HepG2 (cell line): ENCODE measurements around the gene GGPS1. TPM values are rescaled to one million over a fixed set of nuclear protein-coding genes. Genes with fewer than 3 reads are reported as not detected.

Experiments
- ATAC-seq: fragments of 200-7000 bp; cut with Tn5 transposase; 3 replicates; pipeline ENCODE4 v1.9.1; 2020; ENCODE audit warnings: mild to moderate bottlenecking, moderate library complexity
- BruUV-seq: library from RNA; stranded (reverse); fragments of 400-500 nt; replicated peaks from 2 replicates; lab custom pipeline; 2021; lab: Mats Ljungman, UMichigan
- CTCF ChIA-PET: fragments of 300-600 bp; formaldehyde crosslinking; extraction: SDS; loops from one replicate; lab custom pipeline; 2021; ENCODE audit warnings: low total read pairs, inconsistent platforms, low intra/inter-chr PET ratio; lab: Yijun Ruan, JAX
- POLR2A ChIA-PET: fragments of 350-600 bp; sonication (Branson Sonifier 250); formaldehyde crosslinking; loops from one replicate; lab custom pipeline; 2020; ENCODE audit warnings: antibody characterized with exemption, inconsistent platforms; lab: Yijun Ruan, JAX
- DNase-seq: peaks from one replicate; pipeline ENCODE4 v3.0.0-alpha.2; 2015; ENCODE audit warnings: low spot score
- FAIRE-seq: peaks from 3 replicates; lab custom pipeline; 2011; peaks lifted over from hg19 to GRCh38; lab: Jason Lieb, UNC
- H2AFZ ChIP-seq: one replicate; pipeline ENCODE4 v1.6.1; 2011; ENCODE audit warnings: low read length, inconsistent platforms
- H3K27ac ChIP-seq: fragments of 300-600 bp; 3 replicates; pipeline ENCODE4 v1.8.0; 2011; ENCODE audit warnings: mixed run types, mild to moderate bottlenecking, mixed read lengths, low read length, inconsistent platforms; ENCODE audit not compliant: insufficient read depth; ENCODE audit errors: extremely low read length
- H3K27me3 ChIP-seq, 2 experiments: fragments of 200-600 bp in 1 of 2; 2 replicates in 1 of 2; 3 replicates in 1 of 2; pipeline versions ENCODE4 v1.6.0 to v1.8.0; 2011; ENCODE audit warnings: low read length in 2 of 2, mild to moderate bottlenecking in 2 of 2, moderate library complexity in 2 of 2, inconsistent platforms in 1 of 2; ENCODE audit not compliant: insufficient read depth in 2 of 2, control insufficient read depth in 1 of 2
- H3K36me3 ChIP-seq, 2 experiments: fragments of 200-600 bp in 1 of 2; replicated peaks in 1 of 2; 2 replicates in 1 of 2; 3 replicates in 1 of 2; pipeline versions ENCODE4 v1.5.1 to v1.8.0; 2011; ENCODE audit warnings: low read length in 2 of 2, inconsistent platforms in 1 of 2; ENCODE audit not compliant: insufficient read depth in 2 of 2, control insufficient read depth in 1 of 2
- H3K4me1 ChIP-seq: 2 replicates; pipeline ENCODE4 v1.5.1; 2012; ENCODE audit warnings: low read length, inconsistent platforms; ENCODE audit not compliant: insufficient read depth
- H3K4me2 ChIP-seq: 2 replicates; pipeline ENCODE4 v1.6.0; 2011; ENCODE audit warnings: low read depth, low read length, inconsistent platforms
- H3K4me3 ChIP-seq, 3 experiments: fragments of 200-600 bp in 1 of 3; sonication (generic), shearing (Covaris generic) in 1 of 3; replicated peaks in 1 of 3; 2 replicates each; pipeline ENCODE4 v1.5.1; 2011 to 2016; ENCODE audit warnings: low read length in 3 of 3, inconsistent platforms in 2 of 3, low read depth in 2 of 3, mild to moderate bottlenecking in 2 of 3, control low read depth in 1 of 3, mixed read lengths in 1 of 3; ENCODE audit not compliant: insufficient read depth in 1 of 3
- H3K79me2 ChIP-seq: one replicate; pipeline ENCODE4 v1.6.1; 2011; ENCODE audit warnings: low read length, inconsistent platforms; ENCODE audit not compliant: insufficient read depth
- H3K9ac ChIP-seq: 2 replicates; pipeline ENCODE4 v1.6.0; 2011; ENCODE audit warnings: mild to moderate bottlenecking, low read depth, low read length, inconsistent platforms; ENCODE audit not compliant: insufficient read depth
- H3K9me3 ChIP-seq: 2 replicates; pipeline ENCODE4 v1.5.1; 2012; ENCODE audit warnings: mild to moderate bottlenecking, low read length
- H4K20me1 ChIP-seq: 2 replicates; pipeline ENCODE4 v1.6.0; 2011; ENCODE audit warnings: inconsistent platforms, mild to moderate bottlenecking, low read length, moderate library complexity; ENCODE audit not compliant: insufficient read depth
- DRAP1 ChIP-seq: IDR thresholded peaks from 2 replicates; pipeline ENCODE4 v1.6.1; 2016; ENCODE audit warnings: missing genetic modification reagents, missing compliant biosample characterization
- GABPA ChIP-seq, 2 experiments: IDR thresholded peaks; 2 replicates each; pipeline ENCODE4 v1.6.1; 2011 to 2016; ENCODE audit warnings: low read depth in 2 of 2, low read length in 1 of 2, missing biosample characterization in 1 of 2, missing genetic modification characterization in 1 of 2
- HNRNPH1 ChIP-seq: fragments of 200-400 bp; formaldehyde crosslinking; optimal IDR thresholded peaks from 2 replicates; pipeline ENCODE3; 2017; ENCODE audit warnings: mild to moderate bottlenecking, low read depth, low read length
- MAFK ChIP-seq, 2 experiments: IDR thresholded peaks in 1 of 2; conservative IDR thresholded peaks in 1 of 2; 2 replicates each; pipeline ENCODE4 v1.6.1; 2011; ENCODE audit warnings: improper control_type of control experiment in 2 of 2, low read length in 2 of 2
- PITX1 ChIP-seq: sonication (generic); formaldehyde crosslinking; IDR thresholded peaks from 2 replicates; pipeline ENCODE4 v1.5.1; 2020; ENCODE audit warnings: mild to moderate bottlenecking, missing genetic modification reagents
- RBM22 ChIP-seq: fragments of 200-400 bp; formaldehyde crosslinking; optimal IDR thresholded peaks from 2 replicates; pipeline ENCODE3; 2017; ENCODE audit warnings: mild to moderate bottlenecking, low read length, moderate library complexity
- RFX5 ChIP-seq: IDR thresholded peaks from 2 replicates; pipeline ENCODE4 v1.6.1; 2011; ENCODE audit warnings: low read depth, low read length, improper control_type of control experiment
- YY1 ChIP-seq: IDR thresholded peaks from 2 replicates; pipeline ENCODE4 v1.6.1; 2011; ENCODE audit warnings: low read length, low read depth, moderate library complexity, mild to moderate bottlenecking; ENCODE audit not compliant: insufficient read depth, insufficient replicate concordance
- ZBTB46 ChIP-seq: sonication (generic); formaldehyde crosslinking; IDR thresholded peaks from 2 replicates; pipeline ENCODE4 v1.4.0; 2020; ENCODE audit warnings: mild to moderate bottlenecking, missing genetic modification reagents, borderline replicate concordance
- ZKSCAN5 ChIP-seq: sonication (generic); formaldehyde crosslinking; IDR thresholded peaks from 2 replicates; pipeline ENCODE4 v1.5.1; 2020; ENCODE audit warnings: mild to moderate bottlenecking, missing genetic modification reagents
- ZMYM3 ChIP-seq: sonication (generic); formaldehyde crosslinking; IDR thresholded peaks from 2 replicates; pipeline ENCODE4 v1.5.1; 2020; ENCODE audit warnings: mild to moderate bottlenecking, missing genetic modification reagents
- ZNF10 ChIP-seq: sonication (generic); formaldehyde crosslinking; IDR thresholded peaks from 2 replicates; pipeline ENCODE4 v1.4.0; 2020; ENCODE audit warnings: mild to moderate bottlenecking, low read depth, missing genetic modification reagents, borderline replicate concordance
- ZNF205 ChIP-seq: IDR thresholded peaks from 2 replicates; pipeline ENCODE4 v1.6.1; 2018; ENCODE audit warnings: missing biosample characterization, missing genetic modification reagents
- ZNF83 ChIP-seq: sonication (generic); formaldehyde crosslinking; IDR thresholded peaks from 2 replicates; pipeline ENCODE4 v1.4.0; 2020; ENCODE audit warnings: missing genetic modification reagents, mild to moderate bottlenecking, borderline replicate concordance
- WGBS: methylation state at CpG from one replicate; pipeline ENCODE4 v1.1.6; 2017; ENCODE audit warnings: low lambda C conversion rate; 5-methylcytosine and 5-hydroxymethylcytosine counted together
- in situ Hi-C: cut with HindIII; loops from 2 replicates; pipeline ENCODE4 v1.10.0; 2017; ENCODE audit warnings: low pct_unique_long_range_greater_than_20kb; ENCODE audit not compliant: extremely low pct_ligation_motif_present
- intact Hi-C: fragments of 100-400 bp; cut with micrococcal nuclease; formaldehyde crosslinking; loops from one replicate; pipeline ENCODE4 v1.10.0; 2022; ENCODE audit not compliant: unreplicated experiment
- polyA plus RNA-seq, 8 experiments: library from polyadenylated mRNA; depleted of rRNA in 3 of 8; stranded (reverse) in 7 of 8; unstranded in 1 of 8; fragments of >200 nt; fragmentation: Illumina TruSeq in 4 of 8; extraction: Trizol in 4 of 8; gene quantifications; 2 replicates each; pipeline versions ENCODE4 v1.2.1 to v1.2.3, GENCODE V29; 2011 to 2016; ENCODE audit warnings: low read depth in 4 of 8, missing spikeins in 1 of 8, mixed read lengths in 1 of 8; ENCODE audit not compliant: insufficient read depth in 1 of 8
- total RNA-seq, 5 experiments: library from RNA; depleted of rRNA; stranded (reverse); fragments of >200 nt; fragmentation: Illumina TruSeq; extraction: Trizol; gene quantifications; 2 replicates each; pipeline ENCODE4 v1.2.3, GENCODE V29; 2016; ENCODE audit warnings: low read depth in 1 of 5
- TF ChIP-seq, protein P1 (sequence below): sonication (generic); formaldehyde crosslinking; IDR thresholded peaks from 2 replicates; pipeline ENCODE4 v1.8.0; 2022; ENCODE audit warnings: missing genetic modification reagents, mild to moderate bottlenecking, moderate library complexity, borderline replicate concordance
- TF ChIP-seq, protein P2 (sequence below): sonication (generic); formaldehyde crosslinking; IDR thresholded peaks from 2 replicates; pipeline ENCODE4 v1.5.0; 2020; ENCODE audit warnings: missing genetic modification reagents

The GGPS1 gene
- total and polyA plus RNA-seq, 2 of the 13 experiments (the other 11 are each of a cell fraction or from before 2014, with no cell fraction given): 28.8 to 42.6 TPM

GRCh38 chr1:235280467-235280866 is 47.9 kb upstream of the GGPS1 start:
- ChIA-PET CTCF (no interaction called here), POLR2A (no interaction called here)
- in situ Hi-C loops (no loop called here), intact Hi-C loops (no loop called here)
- TF ChIP-seq PITX1: no peak
- TF ChIP-seq ZKSCAN5 (CRISPR knock-in tag): no peak
- TF ChIP-seq ZBTB46 (CRISPR knock-in tag): no peak
- no peak for TF ChIP-seq ZNF10
- TF ChIP-seq HNRNPH1: no peak
- no peak for TF ChIP-seq DRAP1 (CRISPR knock-in tag)
- no peak for TF ChIP-seq MAFK (conservative IDR thresholded peaks at IDR 0.05 in 1 of 2, IDR thresholded peaks at IDR 0.05 in 1 of 2; ENCODE audit: low read length in 2 of 2)
- peak; percentile 22 for TF ChIP-seq RBM22
- TF ChIP-seq, protein P1, sequence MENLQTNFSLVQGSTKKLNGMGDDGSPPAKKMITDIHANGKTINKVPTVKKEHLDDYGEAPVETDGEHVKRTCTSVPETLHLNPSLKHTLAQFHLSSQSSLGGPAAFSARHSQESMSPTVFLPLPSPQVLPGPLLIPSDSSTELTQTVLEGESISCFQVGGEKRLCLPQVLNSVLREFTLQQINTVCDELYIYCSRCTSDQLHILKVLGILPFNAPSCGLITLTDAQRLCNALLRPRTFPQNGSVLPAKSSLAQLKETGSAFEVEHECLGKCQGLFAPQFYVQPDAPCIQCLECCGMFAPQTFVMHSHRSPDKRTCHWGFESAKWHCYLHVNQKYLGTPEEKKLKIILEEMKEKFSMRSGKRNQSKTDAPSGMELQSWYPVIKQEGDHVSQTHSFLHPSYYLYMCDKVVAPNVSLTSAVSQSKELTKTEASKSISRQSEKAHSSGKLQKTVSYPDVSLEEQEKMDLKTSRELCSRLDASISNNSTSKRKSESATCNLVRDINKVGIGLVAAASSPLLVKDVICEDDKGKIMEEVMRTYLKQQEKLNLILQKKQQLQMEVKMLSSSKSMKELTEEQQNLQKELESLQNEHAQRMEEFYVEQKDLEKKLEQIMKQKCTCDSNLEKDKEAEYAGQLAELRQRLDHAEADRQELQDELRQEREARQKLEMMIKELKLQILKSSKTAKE: no peak
- TF ChIP-seq, protein P2, sequence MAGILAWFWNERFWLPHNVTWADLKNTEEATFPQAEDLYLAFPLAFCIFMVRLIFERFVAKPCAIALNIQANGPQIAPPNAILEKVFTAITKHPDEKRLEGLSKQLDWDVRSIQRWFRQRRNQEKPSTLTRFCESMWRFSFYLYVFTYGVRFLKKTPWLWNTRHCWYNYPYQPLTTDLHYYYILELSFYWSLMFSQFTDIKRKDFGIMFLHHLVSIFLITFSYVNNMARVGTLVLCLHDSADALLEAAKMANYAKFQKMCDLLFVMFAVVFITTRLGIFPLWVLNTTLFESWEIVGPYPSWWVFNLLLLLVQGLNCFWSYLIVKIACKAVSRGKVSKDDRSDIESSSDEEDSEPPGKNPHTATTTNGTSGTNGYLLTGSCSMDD: no peak
- TF ChIP-seq RFX5: no peak
- TF ChIP-seq ZNF83: no peak
- TF ChIP-seq GABPA (IDR thresholded peaks at IDR 0.05; ENCODE audit: low read depth, low read length): no peak
- no peak for TF ChIP-seq GABPA (CRISPR knock-in tag; IDR thresholded peaks at IDR 0.05; ENCODE audit: low read depth)
- TF ChIP-seq ZNF205: no peak
- TF ChIP-seq ZMYM3 (CRISPR knock-in tag): no peak
- TF ChIP-seq YY1: peak; percentile 20
- no peak overlapping the region for H2AFZ ChIP-seq
- ATAC-seq (no peak), FAIRE-seq (no peak), DNase-seq (no peak)
- no peaks in the 10 kb centered on the region for H3K9me3 ChIP-seq
- WGBS: over 99% methylated on average over 15 of the region's 15 CpGs
- no peak overlapping the region for H3K27ac ChIP-seq
- no peak overlapping the region for H3K9ac ChIP-seq
- H4K20me1 ChIP-seq: peaks cover 53% of the 10 kb centered on the region
- H3K79me2 ChIP-seq: peaks cover 95% of the 10 kb centered on the region
- H3K4me3 ChIP-seq: no peak overlapping the region
- no peaks in the 10 kb centered on the region for H3K27me3 ChIP-seq
- no TSS peak for BruUV-seq
- no peak overlapping the region for H3K4me2 ChIP-seq
- H3K36me3 ChIP-seq: peaks cover 0 to 3% of the 10 kb centered on the region in 2 experiments; a peak in 3 of 5 replicates
- H3K4me1 ChIP-seq: no peaks in the 10 kb centered on the region
